DMS114 treated with DMSO at 0.1 percent for 48 hours (cell line): Measurements from ENCODE around the gene LBP.
"Not testable (repeated sequence)": the region's sequence is repeated elsewhere in the genome, so short reads cannot be mapped to it uniquely, and the experiment has no call there.

Experiments
- DNase-seq: peaks from one replicate; lab custom pipeline; 2025; ENCODE audit not compliant: unreplicated experiment; lab: John Stamatoyannopoulos, UW

The LBP gene

GRCh38 chr20:38346247-38346651 is at the start of gene LBP:
LBP (plus strand) TSS chr20:38346482; CDS start chr20:38346517, 35 bp downstream.
- DNase-seq = no peak

GRCh38 chr20:38297916-38298674 is 48.2 kb upstream of the LBP start:
- no peak for DNase-seq

DNA sequence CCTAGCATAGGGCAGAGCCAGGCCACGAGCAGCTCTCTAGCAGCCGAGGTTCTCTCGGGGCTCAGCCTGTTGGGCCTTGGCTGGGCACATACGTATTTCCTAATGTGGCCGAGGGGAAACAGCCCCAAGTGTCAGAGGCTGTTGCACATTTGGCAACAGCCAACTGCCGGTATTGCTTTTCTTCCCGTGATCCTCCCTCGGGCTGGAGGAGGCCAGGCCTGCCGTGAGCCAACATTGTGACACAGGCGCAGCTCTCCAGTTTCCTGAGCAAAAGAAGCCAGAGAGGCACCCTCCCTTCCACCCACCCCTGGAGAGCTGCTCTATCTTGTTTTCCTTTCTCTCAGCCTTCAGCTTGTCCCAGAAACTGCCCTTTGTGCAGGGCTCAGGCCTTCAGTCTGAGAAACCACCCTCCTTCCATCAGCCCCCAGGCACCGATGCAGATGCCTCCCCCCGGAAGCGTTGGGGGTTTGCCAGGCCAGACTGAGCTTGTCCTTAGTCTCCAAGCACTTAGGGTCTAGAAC is 47.5 kb upstream of the LBP start:
- no peak for DNase-seq

DNA sequence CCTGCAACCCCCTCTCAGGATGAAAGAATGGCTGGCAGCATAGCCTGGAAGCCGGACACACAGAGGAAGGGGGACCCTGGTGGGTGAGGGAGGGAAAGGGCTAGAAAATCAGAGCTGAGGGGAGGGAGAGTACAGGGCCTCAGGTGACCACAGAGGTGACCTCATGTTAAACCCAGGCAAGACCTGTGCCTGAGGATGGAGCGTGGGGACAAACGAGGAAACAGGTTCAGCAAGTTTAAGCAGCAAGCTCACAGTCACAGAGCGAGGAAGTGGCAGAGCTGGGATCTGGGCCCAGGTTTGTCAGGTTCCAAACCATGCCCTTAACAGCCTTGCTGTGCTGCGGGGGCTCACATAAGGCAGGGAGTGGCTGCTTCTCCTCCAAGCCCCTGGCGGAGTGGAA is 46.3 kb upstream of the LBP start:
- no peak for DNase-seq

GRCh38 chr20:38300438-38300837 is 45.8 kb upstream of the LBP start:
- no peak for DNase-seq

DNA sequence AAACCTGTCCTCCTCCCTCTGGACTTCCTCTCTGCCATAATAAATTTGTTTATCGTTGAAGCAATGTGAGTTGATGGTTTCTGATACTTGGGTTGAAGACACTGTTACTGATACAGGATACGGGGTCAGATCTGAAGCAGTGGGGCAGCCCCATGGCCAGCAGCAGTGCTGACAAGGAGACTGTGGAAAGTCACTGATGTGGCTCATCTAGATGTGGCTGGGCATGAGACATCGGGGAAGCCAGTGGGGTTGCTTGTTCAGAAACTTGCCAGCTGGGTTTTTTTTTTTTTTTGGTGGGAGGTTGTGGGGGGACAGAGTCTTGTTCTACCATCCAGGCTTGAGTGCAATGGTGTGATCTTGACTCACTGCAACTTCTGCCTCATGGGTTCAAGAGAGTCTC is 45.0 kb upstream of the LBP start:
- no peak for DNase-seq

DNA sequence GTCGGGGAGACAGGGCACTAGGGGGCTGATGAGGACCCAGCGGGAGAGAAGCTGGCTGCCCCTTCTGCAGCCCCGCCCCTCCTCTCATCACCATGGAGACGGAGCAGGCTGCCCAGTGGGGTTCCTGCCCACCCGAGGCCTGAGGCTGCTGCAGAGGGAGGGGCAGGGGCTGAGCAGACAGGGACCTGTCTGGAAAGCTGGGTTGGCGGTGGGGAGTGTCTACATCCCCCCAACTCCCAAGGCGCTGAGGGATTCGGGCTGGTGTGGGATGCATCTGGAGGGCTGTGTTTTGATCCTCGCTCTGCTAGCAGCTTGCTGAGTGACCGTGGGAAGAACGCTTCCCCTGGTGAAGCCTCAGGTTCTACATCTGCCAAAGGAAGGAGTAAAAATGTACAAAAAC is 43.5 kb upstream of the LBP start:
- DNase-seq = no peak

DNA sequence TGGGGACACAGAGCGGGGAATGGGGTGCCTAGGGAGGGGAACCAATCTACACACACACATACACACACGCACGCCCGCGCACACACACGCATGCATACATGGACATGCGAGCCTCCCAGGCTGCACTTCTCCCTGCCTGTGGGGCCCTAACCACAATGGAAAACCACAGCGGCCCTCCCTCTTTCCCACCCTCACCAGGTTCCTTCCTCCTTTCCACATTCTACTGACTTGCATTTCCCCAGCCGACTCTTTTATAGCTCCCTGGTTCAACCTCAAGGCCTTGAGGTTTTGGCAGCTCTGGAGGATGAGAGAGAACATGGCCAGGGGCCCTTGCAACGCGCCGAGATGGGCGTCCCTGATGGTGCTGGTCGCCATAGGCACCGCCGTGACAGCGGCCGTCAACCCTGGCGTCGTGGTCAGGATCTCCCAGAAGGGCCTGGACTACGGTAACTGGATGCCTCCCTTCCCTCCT is 42.3 kb upstream of the LBP start, which contains the start of gene BPI:
Gene BPI (plus strand): TSS at position 249 of the 472 bp plus-strand sequence. CDS start 68 bp downstream, at position 317.
- DNase-seq = no peak

- no peak for DNase-seq
Observed at GRCh38 chr20:38304845-38305447, 41.3 kb upstream of the LBP start.

DNA sequence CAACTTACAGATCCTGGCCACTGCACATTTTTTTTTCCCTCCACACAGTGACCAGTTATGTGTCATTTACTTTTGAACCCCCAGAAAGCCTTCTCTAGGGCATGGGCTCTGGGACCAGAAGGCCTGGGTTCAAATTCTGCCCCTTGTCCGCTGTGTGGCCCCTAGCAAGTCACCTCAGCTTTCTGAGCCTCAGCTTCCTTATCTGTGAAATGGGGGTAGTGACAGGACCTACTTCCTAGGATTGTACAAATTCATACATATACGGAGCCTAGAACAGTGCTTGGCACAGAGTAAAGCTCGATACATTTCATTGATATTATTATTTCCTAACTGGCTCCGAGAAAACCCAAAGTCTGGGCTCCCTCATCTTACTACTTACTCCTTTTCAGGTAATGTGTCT is 40.7 kb upstream of the LBP start:
- no peak for DNase-seq

- DNase-seq = no peak
Observed at GRCh38 chr20:38306379-38306778, 39.9 kb upstream of the LBP start.

DNA sequence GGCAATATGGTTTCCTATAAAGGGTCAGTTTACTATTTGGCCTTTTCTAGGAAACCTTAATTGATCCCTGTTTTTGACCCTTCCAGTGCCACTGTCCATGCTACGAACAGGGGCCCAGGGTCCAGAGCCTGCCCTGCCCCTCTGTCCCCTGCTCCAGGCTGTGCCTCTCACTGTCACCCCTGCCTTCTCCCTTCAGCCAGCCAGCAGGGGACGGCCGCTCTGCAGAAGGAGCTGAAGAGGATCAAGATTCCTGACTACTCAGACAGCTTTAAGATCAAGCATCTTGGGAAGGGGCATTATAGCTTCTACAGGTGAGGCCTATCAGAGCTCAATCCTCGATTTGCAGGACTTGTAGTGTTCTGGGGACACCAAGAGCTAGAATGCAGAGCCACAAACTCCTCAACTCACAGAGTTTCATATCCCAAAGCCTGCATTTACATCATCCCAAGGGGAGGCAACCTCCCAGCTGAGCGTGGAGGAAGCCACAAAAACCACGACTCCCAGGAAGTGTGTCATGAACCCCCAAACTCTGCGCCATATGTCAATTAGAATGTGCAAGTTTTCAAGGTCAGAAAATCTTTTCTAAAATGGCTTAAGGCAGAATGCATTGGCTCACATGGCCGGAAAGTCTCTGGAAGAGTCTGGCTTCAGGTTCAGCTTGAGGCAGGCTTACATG is 38.8 kb upstream of the LBP start:
- DNase-seq = no peak

GRCh38 chr20:38308047-38308438 is 38.2 kb upstream of the LBP start:
- DNase-seq = no peak

- DNase-seq = no peak
Observed at GRCh38 chr20:38308447-38308846, 37.8 kb upstream of the LBP start.

- DNase-seq = no peak
Observed at GRCh38 chr20:38311091-38311490, 35.2 kb upstream of the LBP start.

DNA sequence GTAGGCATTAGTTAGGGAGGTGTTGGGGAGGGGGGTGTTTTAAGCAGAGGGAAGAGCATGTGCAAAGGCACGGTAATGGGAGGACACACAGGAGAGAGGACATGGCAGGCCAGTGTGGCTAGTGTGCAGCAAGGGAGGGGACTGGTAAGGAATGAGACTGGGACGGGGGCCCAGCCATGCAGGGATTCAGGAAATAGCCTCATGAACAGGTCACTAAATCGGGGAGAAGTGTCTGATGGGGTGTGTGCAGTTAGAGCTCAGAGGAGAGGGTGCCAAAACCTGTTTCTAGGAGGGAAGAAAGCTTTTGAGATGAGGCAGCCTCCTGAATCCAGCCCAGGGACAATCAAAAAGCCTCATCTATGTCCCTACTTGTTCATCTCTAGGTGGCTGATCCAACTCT is 34.8 kb upstream of the LBP start:
- no peak for DNase-seq

GRCh38 chr20:38313676-38314075 is 32.6 kb upstream of the LBP start:
- no peak for DNase-seq

DNA sequence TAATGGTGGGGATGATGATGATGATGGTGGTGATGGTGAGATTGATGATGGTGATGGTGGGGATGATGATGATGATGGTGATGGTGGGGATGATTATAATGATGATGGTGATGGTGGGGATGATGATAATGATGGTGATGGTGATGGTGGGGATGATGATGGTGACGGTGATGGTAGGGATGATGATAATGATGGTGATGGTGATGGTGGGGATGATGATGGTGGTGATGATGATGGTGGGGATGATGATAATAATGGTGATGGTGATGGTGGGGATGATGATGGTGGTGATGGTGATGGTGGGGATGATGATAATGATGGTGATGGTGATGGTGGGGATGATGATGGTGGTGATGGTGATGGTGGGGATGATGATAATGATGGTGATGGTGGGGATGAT is 31.9 kb upstream of the LBP start:
- not testable (repeated sequence) for DNase-seq

- DNase-seq = peak; percentile 8
Observed at GRCh38 chr20:38315290-38315966, 30.9 kb upstream of the LBP start.

GRCh38 chr20:38316341-38316740 is 29.9 kb upstream of the LBP start:
- no peak for DNase-seq

DNA sequence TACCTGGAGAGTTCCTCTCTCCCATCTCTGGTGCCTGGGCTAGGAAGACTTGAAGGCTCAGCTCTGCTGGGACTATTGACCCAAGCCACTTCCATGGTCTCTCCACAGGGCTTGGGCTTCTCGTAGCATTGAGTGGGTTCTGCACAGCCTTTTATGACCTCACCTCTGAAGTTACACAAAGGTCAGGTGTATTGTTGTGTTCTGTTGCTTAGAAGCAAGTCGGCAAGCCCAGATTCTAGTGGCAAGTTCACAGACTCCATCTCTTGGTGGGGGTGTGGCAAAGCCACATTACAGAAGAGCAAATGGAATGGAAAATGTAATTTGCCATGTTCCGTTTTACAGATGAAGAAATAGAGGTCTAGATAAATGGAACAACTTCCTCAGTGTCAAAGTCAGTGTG is 28.9 kb upstream of the LBP start:
- DNase-seq = no peak
